Neural progenitor cell (in vitro differentiated cells): ENCODE measurements around the gene BFSP1. TPM values are rescaled to one million over a fixed set of nuclear protein-coding genes. Genes with fewer than 3 reads are reported as not detected.

Experiments
- total RNA-seq: library from RNA; depleted of rRNA; stranded (reverse); fragments of >200 nt; gene quantifications from 2 replicates; pipeline ENCODE4 v1.2.3, GENCODE V29; 2015; ENCODE audit warnings: low replicate concordance

The BFSP1 gene
- total RNA-seq, 1 donor from 2014 or later, result not detected

Other genes starting within 250 kb of the BFSP1 start
- gene DSTN, start 38.7 kb upstream of the BFSP1 start, total RNA-seq, result 107 and 158 TPM in 2 replicates
- gene RRBP1, start 150.9 kb upstream of the BFSP1 start, total RNA-seq, result 18.2 and 35.2 TPM in 2 replicates
- gene BANF2, start 168.6 kb upstream of the BFSP1 start, total RNA-seq, result not detected in 2 replicates